Chondrocyte (in vitro differentiated cells): Measurements from ENCODE around the gene NUP88. TPM values are rescaled to one million over a fixed set of nuclear protein-coding genes. Genes with fewer than 3 reads are reported as not detected.
A peak's percentile ranks its signal among the peaks of the same experiment; 100 is the strongest.

Experiments used
- DNase-seq: peaks from one replicate; pipeline ENCODE4 v3.0.0; 2021; ENCODE audit warnings: mixed read lengths, low spot score
- H3K27ac Mint-ChIP-seq: one replicate; pipeline ENCODE4 v1.8.0; 2021; ENCODE audit warnings: mild to moderate bottlenecking, moderate library complexity, mixed read lengths; ENCODE audit not compliant: unreplicated experiment
- H3K27me3 Mint-ChIP-seq: 2 replicates; pipeline ENCODE4 v1.8.0; 2021; ENCODE audit warnings: low read depth, mixed read lengths
- H3K36me3 Mint-ChIP-seq: 2 replicates; pipeline ENCODE4 v1.8.0; 2021; ENCODE audit warnings: low read depth, mixed read lengths
- H3K4me1 Mint-ChIP-seq: 2 replicates; pipeline ENCODE4 v1.8.0; 2021; ENCODE audit warnings: low read depth, mild to moderate bottlenecking, mixed read lengths
- H3K4me3 Mint-ChIP-seq: one replicate; pipeline ENCODE4 v1.8.0; 2021; ENCODE audit warnings: mild to moderate bottlenecking, moderate library complexity, mixed read lengths; ENCODE audit not compliant: unreplicated experiment
- H3K9me3 Mint-ChIP-seq: 2 replicates; pipeline ENCODE4 v1.8.0; 2021; ENCODE audit warnings: low read depth, mixed read lengths
- long read RNA-seq: library from polyadenylated mRNA; stranded (forward); transcript quantifications from one replicate; pipeline ENCODE4 v2.0.0, GENCODE V29; 2021
- total RNA-seq: library from RNA; stranded (reverse); gene quantifications from 3 replicates; pipeline ENCODE4 v1.2.1, GENCODE V29; 2021
- TF ChIP-seq, protein P1 (sequence below): fragments of 200-600 bp; sonication (generic); IDR thresholded peaks from 2 replicates; pipeline ENCODE4 v1.5.0; 2021; ENCODE audit warnings: antibody characterized with exemption, mild to moderate bottlenecking, moderate library complexity

NUP88 gene
- total RNA-seq = 29.2 to 51.8 TPM (median 34.1 TPM) in 3 replicates
- long read RNA-seq, transcript NUP88-210 (11 exons, 2,081 nt) = minor isoform, 6 of 43 reads
- long read RNA-seq, transcript NUP88-207 (17 exons, 2,916 nt) = major isoform, 30 of 43 reads
- long read RNA-seq, partial matches to known transcripts = 1 of 43 reads
- long read RNA-seq, other reads (novel, unspliced or antisense) = 6 of 43 reads

DNA sequence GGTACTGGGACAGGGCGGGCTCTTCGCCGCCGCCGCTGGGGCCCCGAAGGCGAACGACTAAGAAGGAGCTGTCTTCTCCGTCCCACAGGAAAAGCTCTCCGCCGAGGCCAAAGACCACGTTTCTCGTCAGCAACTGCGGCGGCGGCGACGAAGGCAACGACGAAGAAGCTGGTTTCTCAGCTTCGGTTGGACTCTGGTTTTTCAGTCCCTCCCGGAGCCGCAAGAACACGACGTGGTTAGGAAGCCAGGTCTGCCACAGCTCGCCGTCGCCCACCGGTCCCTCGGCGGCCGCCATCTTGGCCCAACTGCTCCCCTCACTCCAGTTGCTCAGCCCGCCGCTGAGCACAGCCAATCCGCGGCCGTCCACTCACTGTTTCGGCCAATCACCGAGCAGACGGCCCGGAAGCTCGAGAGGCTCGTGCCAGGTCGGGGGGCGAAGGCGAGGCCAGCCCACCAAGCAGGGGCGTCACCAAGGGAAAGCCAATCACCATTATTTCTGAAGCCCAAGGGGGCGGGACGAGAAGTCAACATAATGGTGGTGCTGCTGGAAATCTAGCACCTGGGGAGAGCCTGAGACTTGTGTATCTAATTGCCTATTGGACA is at the start of gene NUP88:
Gene NUP88 (minus strand): TSS at position 307 of the 603 bp plus-strand sequence. CDS start 12 bp downstream, at position 295.
- Mint-ChIP-seq H3K9me3 (no peaks in the 10 kb centered on the region), H3K36me3 (peaks cover 8% of the 10 kb centered on the region), H3K27me3 (no peaks in the 10 kb centered on the region), H3K4me3 (peak within 1 kb of the TSS; percentile 93), H3K27ac (peak within 1 kb of the TSS; percentile 99), H3K4me1 (peaks cover 35% of the 10 kb centered on the region)
- peak; percentile 99 for DNase-seq
- TF ChIP-seq, protein P1, sequence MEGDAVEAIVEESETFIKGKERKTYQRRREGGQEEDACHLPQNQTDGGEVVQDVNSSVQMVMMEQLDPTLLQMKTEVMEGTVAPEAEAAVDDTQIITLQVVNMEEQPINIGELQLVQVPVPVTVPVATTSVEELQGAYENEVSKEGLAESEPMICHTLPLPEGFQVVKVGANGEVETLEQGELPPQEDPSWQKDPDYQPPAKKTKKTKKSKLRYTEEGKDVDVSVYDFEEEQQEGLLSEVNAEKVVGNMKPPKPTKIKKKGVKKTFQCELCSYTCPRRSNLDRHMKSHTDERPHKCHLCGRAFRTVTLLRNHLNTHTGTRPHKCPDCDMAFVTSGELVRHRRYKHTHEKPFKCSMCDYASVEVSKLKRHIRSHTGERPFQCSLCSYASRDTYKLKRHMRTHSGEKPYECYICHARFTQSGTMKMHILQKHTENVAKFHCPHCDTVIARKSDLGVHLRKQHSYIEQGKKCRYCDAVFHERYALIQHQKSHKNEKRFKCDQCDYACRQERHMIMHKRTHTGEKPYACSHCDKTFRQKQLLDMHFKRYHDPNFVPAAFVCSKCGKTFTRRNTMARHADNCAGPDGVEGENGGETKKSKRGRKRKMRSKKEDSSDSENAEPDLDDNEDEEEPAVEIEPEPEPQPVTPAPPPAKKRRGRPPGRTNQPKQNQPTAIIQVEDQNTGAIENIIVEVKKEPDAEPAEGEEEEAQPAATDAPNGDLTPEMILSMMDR = no peak

DNA sequence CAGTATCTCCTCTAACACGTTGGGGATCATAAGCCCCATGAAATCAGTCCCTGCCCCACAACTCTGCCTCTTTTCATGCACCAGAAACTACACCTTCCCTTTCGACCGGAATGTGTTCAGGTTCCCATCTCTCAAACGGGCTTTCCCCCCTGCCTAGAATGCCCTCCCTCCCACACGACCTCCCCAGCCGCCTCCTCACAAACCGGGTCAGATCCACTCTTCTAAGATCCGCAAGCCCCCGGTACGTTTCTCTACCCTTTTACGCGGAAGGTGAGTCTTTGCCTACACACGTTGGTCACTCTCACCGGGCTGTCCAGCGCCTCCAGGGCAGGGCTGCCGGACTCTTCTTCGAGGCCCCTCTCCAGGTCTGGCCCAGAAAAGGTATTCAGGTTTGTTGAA is 48.6 kb upstream of the NUP88 start:
- Mint-ChIP-seq H3K4me3 (peak overlapping the region; percentile 79), H3K27ac (peak overlapping the region; percentile 68), H3K4me1 (peaks cover 23% of the 10 kb centered on the region), H3K9me3 (no peaks in the 10 kb centered on the region), H3K36me3 (peaks cover under 1% of the 10 kb centered on the region), H3K27me3 (no peaks in the 10 kb centered on the region)
- DNase-seq = no peak
- TF ChIP-seq, protein P1 = no peak

DNA sequence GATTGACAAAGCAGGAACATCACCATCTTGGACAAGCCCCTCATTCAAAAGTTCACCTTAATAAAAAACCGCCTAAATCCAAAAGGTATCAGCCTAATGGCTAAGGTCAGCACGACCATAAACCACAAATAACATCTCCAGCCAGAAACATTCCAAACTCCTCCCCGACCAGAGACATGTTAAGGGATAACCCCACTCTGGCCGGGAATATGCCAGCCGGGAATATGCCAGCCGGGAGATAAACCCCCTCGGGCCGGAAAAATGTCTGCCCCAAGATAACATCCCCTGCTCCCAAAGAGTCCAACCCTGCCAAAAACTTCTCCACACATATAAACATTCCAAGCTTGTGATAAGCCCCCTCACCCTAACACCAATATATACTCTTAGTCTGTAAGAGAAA is 48.0 kb upstream of the NUP88 start:
- DNase-seq = no peak
- Mint-ChIP-seq H3K9me3 (no peaks in the 10 kb centered on the region), H3K4me3 (peak overlapping the region; percentile 79), H3K27ac (peak overlapping the region; percentile 68), H3K4me1 (peaks cover 23% of the 10 kb centered on the region), H3K27me3 (no peaks in the 10 kb centered on the region), H3K36me3 (no peaks in the 10 kb centered on the region)
- TF ChIP-seq, protein P1 = no peak

DNA sequence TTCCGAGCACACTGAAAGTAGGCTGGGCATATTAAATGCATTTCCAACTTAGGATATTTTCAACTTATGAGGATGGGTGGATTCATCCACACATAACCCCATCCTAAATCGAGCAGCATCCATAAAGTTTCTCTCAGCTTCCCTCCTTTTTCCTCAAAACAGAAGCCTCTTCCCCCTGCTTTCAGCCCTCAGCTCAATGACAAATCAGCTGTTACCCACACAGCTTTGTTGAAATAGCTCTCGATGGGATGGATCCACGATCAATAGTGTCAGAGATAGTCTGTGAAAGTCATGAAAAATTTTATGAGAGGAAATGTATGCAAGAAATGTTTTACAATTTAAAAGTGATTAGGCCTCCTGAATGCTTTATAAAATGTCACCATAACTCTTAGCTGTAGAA is 46.8 kb upstream of the NUP88 start:
- DNase-seq = no peak
- Mint-ChIP-seq H3K27ac (no peak overlapping the region), H3K4me3 (no peak overlapping the region), H3K9me3 (no peaks in the 10 kb centered on the region), H3K27me3 (no peaks in the 10 kb centered on the region), H3K36me3 (peaks cover 1% of the 10 kb centered on the region), H3K4me1 (peaks cover 23% of the 10 kb centered on the region)
- TF ChIP-seq, protein P1 = no peak

DNA sequence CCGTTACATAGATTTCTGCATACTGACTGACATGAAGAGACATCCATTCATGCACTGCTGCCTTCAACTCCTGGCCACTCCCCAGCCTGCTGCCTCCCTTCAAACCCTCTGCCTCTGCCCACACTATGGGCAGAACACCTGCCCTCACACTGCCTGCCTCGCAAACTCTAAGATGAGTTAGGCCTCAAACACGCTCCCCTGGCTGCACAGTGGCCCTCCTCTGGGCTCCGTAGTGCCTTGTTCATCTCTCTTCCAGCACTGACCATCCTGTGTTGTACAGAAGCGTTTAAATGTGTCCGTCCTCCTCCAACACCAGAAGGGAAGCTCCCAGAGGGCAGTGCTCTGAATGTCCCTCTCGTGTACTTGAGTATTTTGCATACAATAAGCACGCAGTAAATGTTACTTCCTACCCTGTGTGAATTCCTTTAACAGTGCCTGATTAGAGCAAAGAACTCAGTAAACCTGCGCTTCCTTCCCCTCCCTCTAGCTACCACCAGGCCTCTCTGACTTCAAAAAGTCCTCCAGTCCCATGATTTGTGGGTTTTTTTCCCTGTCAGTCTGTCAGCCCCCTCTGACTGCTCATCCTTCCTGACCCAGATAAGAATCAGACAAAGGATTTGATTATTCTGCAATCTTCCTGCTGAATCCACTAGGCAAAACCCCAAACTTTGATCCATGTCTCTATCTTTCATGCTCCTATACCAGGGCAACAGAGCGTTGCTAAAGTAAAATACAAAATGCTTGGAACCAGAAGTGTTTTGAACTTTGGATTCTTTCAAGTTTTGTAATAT is 45.5 kb upstream of the NUP88 start:
- no peak for DNase-seq
- Mint-ChIP-seq H3K36me3 (peaks cover 5% of the 10 kb centered on the region), H3K27ac (no peak overlapping the region), H3K9me3 (no peaks in the 10 kb centered on the region), H3K4me3 (no peak overlapping the region), H3K4me1 (peaks cover 23% of the 10 kb centered on the region), H3K27me3 (no peaks in the 10 kb centered on the region)
- TF ChIP-seq, protein P1 = no peak
